GM18505 (cell line): Measurements from ENCODE around the gene TSEN34.

Source experiments
- ATAC-seq: cut with Tn5 transposase; IDR thresholded peaks from one replicate; pipeline ENCODE4 v1.9.1; 2021; ENCODE audit not compliant: unreplicated experiment
- POLR2A ChIP-seq: IDR thresholded peaks from 4 replicates; pipeline ENCODE4 v1.6.1; 2011; ENCODE audit warnings: borderline replicate concordance; ENCODE audit not compliant: insufficient read depth, insufficient read length; ENCODE audit errors: extremely low read depth

TSEN34 gene

DNA sequence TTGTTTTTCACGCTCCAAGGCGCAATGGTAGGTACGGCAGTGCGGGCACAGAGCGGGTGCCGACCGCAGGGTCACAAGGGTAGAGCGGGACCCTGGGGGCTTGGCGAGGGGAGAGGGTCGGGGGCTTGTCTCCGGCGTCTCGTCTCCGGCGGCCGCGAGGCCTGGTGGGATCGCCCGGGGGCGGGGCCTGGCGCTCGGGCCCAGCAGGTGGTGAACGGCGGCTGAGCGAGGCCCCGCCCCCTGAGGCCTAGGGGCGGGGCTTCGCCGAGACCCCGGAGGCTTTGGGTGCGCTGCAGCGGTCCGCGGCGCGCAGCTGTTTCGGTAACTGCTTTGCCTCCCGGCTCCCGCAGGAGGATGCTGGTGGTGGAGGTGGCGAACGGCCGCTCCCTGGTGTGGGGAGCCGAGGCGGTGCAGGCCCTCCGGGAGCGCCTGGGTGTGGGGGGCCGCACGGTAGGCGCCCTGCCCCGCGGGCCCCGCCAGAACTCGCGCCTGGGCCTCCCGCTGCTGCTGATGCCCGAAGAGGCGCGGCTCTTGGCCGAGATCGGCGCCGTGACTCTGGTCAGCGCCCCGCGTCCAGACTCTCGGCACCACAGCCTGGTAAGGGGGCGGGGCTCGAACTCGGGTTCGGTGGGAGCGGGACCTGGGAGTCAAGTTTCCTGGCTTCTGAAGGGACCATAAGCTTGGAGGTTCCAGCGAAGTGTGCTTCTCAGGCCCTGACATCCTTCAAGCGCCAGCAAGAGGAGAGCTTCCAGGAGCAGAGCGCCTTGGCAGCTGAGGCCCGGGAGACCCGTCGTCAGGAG, at the start of gene TSEN34:
TSS of gene TSEN34 (plus strand) at position 298 of the 800 bp plus-strand sequence. CDS start at position 355, 57 bp downstream.
- ATAC-seq: peak; percentile 23
- TF ChIP-seq POLR2A: peak; percentile 80

DNA sequence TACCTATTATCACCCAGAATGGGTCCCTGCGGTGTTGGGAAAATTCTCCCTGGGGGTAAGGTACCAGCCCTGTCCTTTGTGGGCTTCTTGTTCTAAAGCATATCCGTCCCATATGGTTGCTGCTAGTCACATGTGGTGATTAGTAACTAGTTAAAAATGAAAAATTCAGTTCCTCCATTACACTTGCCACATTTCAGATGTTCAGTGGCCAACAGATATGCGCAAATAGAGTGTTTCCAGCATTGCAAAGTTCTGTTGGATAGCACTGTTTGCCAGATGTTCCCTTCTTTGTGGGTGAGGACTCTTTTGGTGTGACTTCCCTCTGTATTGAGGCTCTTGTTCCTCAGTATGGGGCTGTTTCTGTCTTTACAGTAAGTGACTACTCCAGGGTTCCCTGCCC, 49.8 kb upstream of the TSEN34 start:
- no peak for TF ChIP-seq POLR2A
- ATAC-seq: no peak

DNA sequence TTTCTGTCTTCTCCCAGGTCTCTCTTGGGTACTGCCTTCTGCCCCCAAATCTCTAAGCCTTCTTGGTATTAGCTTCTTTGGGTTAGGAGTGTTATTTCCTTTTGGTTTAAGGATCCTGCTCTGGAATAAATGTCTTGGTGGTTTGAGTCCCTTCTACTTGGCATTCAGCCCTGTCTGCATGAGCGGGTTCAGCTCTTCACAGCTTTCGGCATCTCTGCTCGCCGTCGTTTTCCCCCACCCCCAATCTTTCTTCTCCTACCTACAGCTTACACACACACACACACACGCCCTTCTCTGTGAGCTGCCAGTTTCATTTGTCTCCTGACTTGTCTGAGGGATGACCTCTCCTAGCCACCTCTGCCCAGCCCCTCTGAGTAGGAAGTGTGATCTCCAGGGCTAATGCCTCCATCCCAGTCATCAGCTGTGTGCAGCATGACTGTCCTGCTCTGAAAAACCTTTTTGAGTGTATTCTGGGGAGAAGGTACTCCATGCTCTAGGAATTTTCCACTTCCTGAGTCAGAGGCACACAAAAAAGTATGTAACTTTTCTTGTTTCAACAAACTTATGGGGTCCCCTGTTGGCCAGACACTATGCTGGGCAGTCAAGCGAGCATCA, 48.8 kb upstream of the TSEN34 start:
- TF ChIP-seq POLR2A: no peak
- ATAC-seq: no peak

DNA sequence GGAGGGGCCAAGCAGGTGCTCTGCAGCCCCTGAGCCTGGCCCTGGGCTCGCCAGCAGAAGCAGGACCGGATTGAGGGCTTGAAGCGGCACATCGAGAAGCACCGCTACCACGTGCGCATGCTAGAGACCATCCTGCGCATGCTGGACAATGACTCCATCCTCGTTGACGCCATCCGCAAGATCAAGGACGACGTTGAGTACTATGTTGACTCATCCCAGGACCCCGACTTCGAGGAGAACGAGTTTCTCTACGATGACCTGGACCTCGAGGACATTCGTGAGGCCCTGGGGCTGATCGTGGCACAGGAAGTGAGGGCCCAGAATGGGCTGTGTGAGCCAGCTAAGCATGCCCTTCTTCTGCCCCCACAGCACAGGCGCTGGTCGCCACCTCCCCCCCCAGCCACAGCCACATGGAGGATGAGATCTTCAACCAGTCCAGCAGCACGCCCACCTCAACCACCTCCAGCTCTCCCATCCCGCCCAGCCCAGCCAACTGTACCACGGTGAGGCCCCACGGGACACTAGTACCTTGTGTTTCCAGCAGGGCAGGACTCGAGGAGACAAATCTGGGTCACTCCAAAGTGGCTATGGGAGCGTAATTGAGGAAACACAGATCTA, 45.5 kb upstream of the TSEN34 start:
- no peak for ATAC-seq
- no peak for TF ChIP-seq POLR2A

DNA sequence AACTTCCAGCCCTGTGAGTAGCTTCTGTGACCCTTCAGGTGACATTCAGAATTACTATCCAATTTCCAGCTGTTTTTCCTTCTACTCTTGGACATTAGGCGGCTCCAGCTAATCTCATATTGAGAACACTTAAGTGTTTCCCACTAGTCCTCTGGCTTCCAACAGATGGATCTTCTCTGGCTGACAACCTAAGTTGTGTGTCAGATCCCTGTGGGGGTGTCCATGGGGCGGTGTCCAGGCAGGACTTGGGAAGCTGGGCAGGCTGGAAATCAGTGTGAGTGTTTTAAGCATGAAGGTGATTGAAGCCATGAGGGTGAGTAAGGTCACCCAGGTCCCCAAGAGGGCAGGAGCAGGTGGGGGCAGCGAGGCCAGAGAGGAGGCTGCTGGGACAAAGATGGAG, 43.4 kb upstream of the TSEN34 start:
- no peak for ATAC-seq
- no peak for TF ChIP-seq POLR2A

DNA sequence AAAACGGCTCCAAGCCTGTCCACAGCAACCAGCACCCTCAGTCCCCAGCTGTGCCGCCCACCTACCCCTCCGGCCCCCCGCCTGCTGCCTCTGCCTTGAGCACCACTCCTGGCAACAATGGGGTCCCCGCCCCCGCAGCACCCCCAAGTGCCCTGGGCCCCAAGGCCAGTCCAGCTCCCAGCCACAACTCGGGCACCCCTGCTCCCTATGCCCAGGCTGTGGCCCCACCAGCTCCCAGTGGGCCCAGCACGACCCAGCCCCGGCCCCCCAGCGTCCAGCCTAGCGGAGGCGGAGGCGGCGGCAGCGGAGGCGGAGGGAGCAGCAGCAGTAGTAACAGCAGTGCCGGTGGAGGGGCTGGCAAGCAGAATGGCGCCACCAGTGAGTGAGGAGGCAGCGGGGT, 43.0 kb upstream of the TSEN34 start:
- TF ChIP-seq POLR2A: no peak
- no peak for ATAC-seq

DNA sequence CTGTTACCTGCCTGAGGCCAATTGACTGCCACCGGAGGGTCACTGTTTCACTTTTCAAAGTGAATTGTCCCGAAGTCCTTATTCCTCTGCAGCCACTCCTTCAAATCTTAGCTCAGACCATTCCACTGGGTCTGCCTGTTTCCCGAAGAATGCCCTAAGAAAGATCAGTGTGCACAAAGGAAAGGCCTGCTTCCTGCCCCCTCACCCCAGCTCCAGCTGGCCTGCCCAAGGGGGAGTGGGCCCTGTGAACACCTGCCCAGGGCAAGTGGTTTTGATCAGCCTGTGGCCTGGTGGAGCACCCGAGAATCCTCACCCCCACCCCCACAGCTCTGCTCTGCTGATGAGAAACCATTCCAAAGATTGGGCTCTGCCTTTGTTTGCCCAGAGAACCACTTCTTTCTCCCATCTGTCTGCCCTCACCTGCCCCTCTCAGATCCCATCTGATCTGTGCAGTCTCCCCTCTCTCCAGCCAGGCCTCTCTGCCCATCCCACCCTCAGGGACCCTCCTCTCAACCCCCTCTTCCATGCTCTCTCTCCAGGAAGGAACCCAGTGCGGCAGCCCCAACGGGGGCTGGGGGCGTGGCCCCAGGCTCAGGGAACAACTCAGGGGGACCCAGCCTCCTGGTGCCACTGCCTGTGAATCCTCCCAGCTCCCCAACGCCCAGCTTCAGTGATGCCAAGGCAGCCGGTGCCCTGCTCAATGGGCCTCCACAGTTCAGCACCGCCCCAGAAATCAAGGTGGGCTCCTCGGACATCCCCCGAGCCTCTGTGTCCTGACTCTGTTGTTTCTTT, 41.9 kb upstream of the TSEN34 start:
- no peak for TF ChIP-seq POLR2A
- no peak for ATAC-seq

DNA sequence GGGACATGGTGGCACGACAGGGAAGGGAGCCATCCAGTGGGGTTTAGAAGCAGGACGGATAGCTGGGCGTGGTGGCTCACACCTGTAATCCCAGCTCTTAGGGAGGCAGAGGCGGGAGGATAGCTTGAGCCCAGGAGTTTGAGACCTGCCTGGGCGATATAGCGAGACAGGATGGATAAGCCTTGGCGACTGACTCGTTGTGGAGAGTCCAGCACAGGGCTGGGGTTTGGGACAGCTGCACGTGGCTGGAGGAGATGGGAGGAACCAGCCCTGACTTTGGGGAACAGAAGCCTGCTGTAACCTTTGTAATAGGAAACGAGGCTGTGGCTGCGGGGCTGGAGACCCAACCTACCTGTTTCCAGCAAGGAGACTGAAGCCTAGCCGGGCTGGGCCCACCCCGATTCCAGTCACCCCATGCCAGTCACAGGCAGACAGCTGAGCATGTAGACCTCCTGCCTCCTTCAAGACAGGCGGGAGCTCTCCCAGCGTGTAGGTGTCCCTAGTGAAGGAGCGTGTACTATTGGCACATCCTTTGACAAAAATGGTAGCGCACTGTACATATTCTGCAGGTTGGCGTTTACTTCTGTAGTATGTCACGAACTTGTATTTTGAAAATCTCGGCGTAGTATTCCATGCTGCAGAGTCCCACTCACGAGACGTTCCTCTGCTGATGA, 39.6 kb upstream of the TSEN34 start:
- ATAC-seq: no peak
- no peak for TF ChIP-seq POLR2A

DNA sequence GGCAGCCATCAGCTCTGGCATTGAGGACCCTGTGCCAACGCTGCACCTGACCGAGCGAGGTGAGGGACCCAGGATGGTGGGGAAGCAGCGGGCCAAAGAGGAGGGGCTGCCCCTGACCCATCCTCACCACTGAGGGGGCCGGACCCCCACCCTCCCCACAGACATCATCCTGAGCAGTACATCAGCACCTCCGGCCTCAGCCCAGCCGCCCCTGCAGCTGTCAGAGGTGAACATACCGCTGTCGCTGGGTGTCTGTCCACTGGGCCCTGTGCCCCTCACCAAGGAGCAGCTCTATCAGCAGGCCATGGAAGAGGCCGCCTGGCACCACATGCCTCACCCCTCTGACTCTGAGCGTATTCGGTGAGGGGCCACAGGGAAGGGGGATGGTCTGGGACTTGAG, 38.8 kb upstream of the TSEN34 start:
- no peak for ATAC-seq

DNA sequence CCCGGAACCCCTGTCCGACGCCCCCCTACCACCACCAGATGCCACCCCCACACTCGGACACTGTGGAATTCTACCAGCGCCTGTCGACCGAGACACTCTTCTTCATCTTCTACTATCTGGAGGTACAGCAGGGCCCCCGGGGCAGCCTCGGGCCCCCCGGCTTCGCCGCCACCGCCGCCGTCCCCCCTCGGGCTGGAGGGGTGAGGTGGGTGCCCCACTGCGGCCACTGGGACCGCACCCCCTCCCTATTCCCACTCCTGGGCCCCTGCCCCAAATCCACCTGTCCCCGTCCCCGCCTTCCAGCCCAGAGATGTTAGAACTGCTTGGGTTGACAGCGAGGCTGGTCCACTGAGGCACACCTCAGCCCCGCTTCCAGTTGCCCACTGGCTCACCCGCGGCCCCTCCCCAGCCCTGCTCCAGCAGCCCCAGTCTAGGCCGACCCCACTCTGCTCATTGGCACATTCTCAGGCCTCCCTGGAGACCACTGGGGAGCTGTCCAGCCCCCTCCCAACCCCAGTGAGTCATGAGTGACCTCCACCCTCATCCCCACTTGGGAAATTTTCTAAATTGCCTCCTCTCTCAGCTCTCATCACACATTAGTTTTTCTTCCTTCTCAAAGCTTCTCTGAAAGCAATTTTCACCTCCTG, 38.1 kb upstream of the TSEN34 start:
- ATAC-seq: no peak
- peak; percentile 32 for TF ChIP-seq POLR2A

More for the DNA sequence above, 38.8 kb upstream of the TSEN34 start:
- no peak for TF ChIP-seq POLR2A

DNA sequence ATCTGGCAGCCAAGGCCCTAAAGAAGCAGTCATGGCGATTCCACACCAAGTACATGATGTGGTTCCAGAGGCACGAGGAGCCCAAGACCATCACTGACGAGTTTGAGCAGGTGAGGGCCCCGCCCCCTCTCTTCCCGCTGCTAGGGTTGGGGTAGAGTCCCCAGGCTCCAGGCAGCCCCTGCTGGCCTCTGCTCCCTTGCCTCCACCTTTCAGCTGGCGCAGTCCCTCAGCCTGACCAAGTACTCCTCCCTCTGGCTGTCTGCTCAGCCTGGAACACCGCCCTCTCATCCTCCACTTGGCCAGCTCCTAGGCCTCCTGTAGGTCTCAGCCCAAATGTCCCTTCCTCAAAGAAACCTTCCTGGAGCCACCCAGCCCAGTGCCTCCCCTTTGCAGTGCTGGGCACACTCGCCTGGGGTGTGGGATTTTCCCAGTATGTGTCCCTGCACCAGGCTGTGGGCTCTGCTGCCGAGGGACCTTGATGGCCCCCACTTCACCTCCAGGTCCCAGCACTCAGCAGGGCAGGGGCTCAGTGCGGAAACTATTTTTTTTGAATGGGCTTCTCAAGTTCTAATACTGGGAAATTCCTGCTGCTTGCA, 37.3 kb upstream of the TSEN34 start:
- ATAC-seq: no peak
- no peak for TF ChIP-seq POLR2A
